ENCODE results near the gene UAP1L1.

- TF ChIP-seq, protein P1, sequence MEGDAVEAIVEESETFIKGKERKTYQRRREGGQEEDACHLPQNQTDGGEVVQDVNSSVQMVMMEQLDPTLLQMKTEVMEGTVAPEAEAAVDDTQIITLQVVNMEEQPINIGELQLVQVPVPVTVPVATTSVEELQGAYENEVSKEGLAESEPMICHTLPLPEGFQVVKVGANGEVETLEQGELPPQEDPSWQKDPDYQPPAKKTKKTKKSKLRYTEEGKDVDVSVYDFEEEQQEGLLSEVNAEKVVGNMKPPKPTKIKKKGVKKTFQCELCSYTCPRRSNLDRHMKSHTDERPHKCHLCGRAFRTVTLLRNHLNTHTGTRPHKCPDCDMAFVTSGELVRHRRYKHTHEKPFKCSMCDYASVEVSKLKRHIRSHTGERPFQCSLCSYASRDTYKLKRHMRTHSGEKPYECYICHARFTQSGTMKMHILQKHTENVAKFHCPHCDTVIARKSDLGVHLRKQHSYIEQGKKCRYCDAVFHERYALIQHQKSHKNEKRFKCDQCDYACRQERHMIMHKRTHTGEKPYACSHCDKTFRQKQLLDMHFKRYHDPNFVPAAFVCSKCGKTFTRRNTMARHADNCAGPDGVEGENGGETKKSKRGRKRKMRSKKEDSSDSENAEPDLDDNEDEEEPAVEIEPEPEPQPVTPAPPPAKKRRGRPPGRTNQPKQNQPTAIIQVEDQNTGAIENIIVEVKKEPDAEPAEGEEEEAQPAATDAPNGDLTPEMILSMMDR (IDR thresholded peaks at IDR 0.05), result no peak
- TF ChIP-seq POLR2A (IDR thresholded peaks at IDR 0.05; ENCODE audit: low read depth) (no peak), POLR2AphosphoS5 (IDR thresholded peaks at IDR 0.05) (no peak), EP300 (IDR thresholded peaks at IDR 0.05) (no peak)
Measured at GRCh38 chr9:137096785-137097546, 19.6 kb downstream of the UAP1L1 start.

All from esophagus muscularis mucosa (tissue), 4 donors.